MCF 10A (cell line): ENCODE data around the gene CRIM1. TPM values are rescaled to one million over a fixed set of nuclear protein-coding genes. Genes with fewer than 3 reads are reported as not detected.

Source experiments
- BruUV-seq: library from RNA; stranded (reverse); fragments of 400-500 nt; replicated peaks from 2 replicates; lab custom pipeline; 2021; lab: Mats Ljungman, UMichigan
- CTCF ChIA-PET: fragments of 300-600 bp; sonication (Branson Sonifier 250); formaldehyde crosslinking; extraction: SDS; loops from one replicate; lab custom pipeline; 2021; ENCODE audit warnings: antibody characterized with exemption, inconsistent platforms; lab: Yijun Ruan, JAX
- POLR2A ChIA-PET: fragments of 300-600, 350-650 bp; sonication (Branson Sonifier 250); formaldehyde crosslinking; extraction: SDS; loops from one replicate; lab custom pipeline; 2020; ENCODE audit warnings: antibody characterized with exemption, inconsistent platforms; lab: Yijun Ruan, JAX
- DNase-seq: peaks from one replicate; pipeline ENCODE4 v3.0.0-alpha.2; 2018; ENCODE audit not compliant: unreplicated experiment
- H3K27ac Mint-ChIP-seq: one replicate; pipeline ENCODE4 v1.8.0; 2022; ENCODE audit warnings: mild to moderate bottlenecking, low read depth, mixed read lengths; ENCODE audit not compliant: unreplicated experiment
- H3K27me3 Mint-ChIP-seq: one replicate; pipeline ENCODE4 v1.8.0; 2022; ENCODE audit warnings: mixed read lengths; ENCODE audit not compliant: insufficient read depth, unreplicated experiment
- H3K36me3 Mint-ChIP-seq: one replicate; pipeline ENCODE4 v1.8.0; 2022; ENCODE audit warnings: mild to moderate bottlenecking, moderate library complexity, mixed read lengths; ENCODE audit not compliant: insufficient read depth, unreplicated experiment
- H3K4me1 Mint-ChIP-seq: one replicate; pipeline ENCODE4 v1.8.0; 2022; ENCODE audit warnings: mixed read lengths; ENCODE audit not compliant: insufficient read depth, unreplicated experiment
- H3K4me3 Mint-ChIP-seq: one replicate; pipeline ENCODE4 v1.8.0; 2022; ENCODE audit warnings: mild to moderate bottlenecking, moderate library complexity, mixed read lengths; ENCODE audit not compliant: unreplicated experiment
- H3K9me3 Mint-ChIP-seq: one replicate; pipeline ENCODE4 v1.8.0; 2022; ENCODE audit warnings: mixed read lengths; ENCODE audit not compliant: unreplicated experiment
- intact Hi-C: fragments of 100-400 bp; cut with micrococcal nuclease; formaldehyde crosslinking; loops from 2 replicates; pipeline ENCODE4 v1.14.1; 2022
- total RNA-seq: library from RNA; stranded (reverse); gene quantifications from 2 replicates; pipeline ENCODE4 v1.2.3, GENCODE V29; 2022
- TF ChIP-seq, protein P1 (sequence below): fragments of 200-600 bp; IDR thresholded peaks from one replicate; pipeline ENCODE4 v1.8.0; 2022; ENCODE audit warnings: antibody characterized with exemption, mild to moderate bottlenecking; ENCODE audit not compliant: unreplicated experiment

The CRIM1 gene
- total RNA-seq, 1 experiment from 2014 or later = 185 TPM

DNA sequence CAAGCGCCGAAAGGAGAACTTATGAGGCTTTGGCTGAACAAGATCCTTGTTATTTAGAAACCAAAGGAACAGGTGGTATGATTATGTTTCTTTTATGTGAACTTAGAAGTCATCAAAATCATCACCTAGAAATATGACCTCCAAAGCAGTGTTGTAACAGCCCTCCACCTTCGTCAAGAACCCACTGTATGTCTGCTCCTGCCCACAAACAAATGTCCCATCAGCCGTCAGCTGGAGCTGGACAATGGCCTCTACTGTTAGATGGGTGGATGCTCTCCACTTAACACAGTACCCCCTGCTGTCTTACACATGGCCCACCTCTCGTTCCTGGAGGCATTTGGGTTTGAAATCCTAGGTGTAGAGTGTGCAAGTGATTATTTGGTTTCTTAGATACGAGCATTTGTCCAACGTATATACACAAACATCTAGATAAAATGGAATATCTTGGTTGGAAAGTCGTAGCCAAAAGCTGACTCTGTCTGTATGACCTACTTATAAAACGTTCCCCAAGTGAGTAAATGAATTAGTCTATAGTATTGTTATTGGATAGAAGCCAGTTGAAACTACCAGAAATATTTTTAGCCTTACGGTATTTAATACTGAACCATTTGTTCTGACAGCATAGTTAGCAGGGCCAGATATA is 113.0 kb downstream of the CRIM1 start:
- Mint-ChIP-seq H3K9me3 (no peaks in the 10 kb centered on the region), H3K36me3 (peaks cover 77% of the 10 kb centered on the region), H3K27ac (peak overlapping the region; percentile 54), H3K27me3 (no peaks in the 10 kb centered on the region), H3K4me3 (no peak overlapping the region), H3K4me1 (peaks cover 11% of the 10 kb centered on the region)
- POLR2A ChIA-PET = no interaction called here
- BruUV-seq = no TSS peak
- CTCF ChIA-PET = interaction anchor here (0.6 to 0.9 kb wide), 2 partner anchors 19 to 21 kb away, joined by 3 read pairs; no protein-coding TSS in a partner anchor
- TF ChIP-seq, protein P1, sequence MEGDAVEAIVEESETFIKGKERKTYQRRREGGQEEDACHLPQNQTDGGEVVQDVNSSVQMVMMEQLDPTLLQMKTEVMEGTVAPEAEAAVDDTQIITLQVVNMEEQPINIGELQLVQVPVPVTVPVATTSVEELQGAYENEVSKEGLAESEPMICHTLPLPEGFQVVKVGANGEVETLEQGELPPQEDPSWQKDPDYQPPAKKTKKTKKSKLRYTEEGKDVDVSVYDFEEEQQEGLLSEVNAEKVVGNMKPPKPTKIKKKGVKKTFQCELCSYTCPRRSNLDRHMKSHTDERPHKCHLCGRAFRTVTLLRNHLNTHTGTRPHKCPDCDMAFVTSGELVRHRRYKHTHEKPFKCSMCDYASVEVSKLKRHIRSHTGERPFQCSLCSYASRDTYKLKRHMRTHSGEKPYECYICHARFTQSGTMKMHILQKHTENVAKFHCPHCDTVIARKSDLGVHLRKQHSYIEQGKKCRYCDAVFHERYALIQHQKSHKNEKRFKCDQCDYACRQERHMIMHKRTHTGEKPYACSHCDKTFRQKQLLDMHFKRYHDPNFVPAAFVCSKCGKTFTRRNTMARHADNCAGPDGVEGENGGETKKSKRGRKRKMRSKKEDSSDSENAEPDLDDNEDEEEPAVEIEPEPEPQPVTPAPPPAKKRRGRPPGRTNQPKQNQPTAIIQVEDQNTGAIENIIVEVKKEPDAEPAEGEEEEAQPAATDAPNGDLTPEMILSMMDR = no peak
- intact Hi-C loops = no loop called here
- peak; percentile 34 for DNase-seq

DNA sequence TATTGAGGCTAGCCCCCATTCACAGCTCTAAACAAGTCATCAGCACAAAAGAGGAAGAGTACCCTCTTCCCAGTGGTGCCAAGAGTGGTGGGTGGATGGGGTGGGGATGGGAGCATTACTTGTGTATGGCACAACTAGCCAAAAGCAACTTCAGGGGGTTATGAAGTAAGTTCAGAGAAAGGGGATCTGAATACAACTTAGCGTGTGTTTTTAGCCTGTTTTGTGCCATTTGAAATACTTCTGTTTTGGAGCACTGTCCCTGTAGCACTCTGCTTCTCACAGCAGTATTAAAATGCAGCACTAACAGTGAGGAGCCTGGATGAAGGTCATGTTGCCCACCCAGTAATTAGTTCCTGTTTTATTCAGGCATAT is 113.5 kb downstream of the CRIM1 start:
- BruUV-seq = no TSS peak
- CTCF ChIA-PET = interaction anchor here (0.9 kb wide), 1 partner anchor 20 kb away, joined by 3 read pairs; no protein-coding TSS in a partner anchor

GRCh38 chr2:36469710-36470109 is 114.1 kb downstream of the CRIM1 start:
- Mint-ChIP-seq H3K27ac (peak overlapping the region; percentile 49), H3K9me3 (no peaks in the 10 kb centered on the region), H3K36me3 (peaks cover 77% of the 10 kb centered on the region), H3K4me1 (peaks cover 11% of the 10 kb centered on the region), H3K4me3 (no peak overlapping the region), H3K27me3 (no peaks in the 10 kb centered on the region)
- CTCF ChIA-PET = interaction anchor here (1.2 to 1.7 kb wide), 2 partner anchors 9 to 195 kb away, joined by 4 to 12 read pairs; no protein-coding TSS in a partner anchor
- POLR2A ChIA-PET = no interaction called here
- TF ChIP-seq, protein P1 = no peak
- DNase-seq = no peak
- BruUV-seq = no TSS peak
- intact Hi-C loops = no loop called here

More for the DNA sequence above, 113.5 kb downstream of the CRIM1 start:
- Mint-ChIP-seq H3K27ac (peak overlapping the region; percentile 54), H3K4me1 (peaks cover 11% of the 10 kb centered on the region), H3K36me3 (peaks cover 77% of the 10 kb centered on the region), H3K4me3 (no peak overlapping the region), H3K9me3 (no peaks in the 10 kb centered on the region), H3K27me3 (no peaks in the 10 kb centered on the region)
- TF ChIP-seq, protein P1 = no peak
- POLR2A ChIA-PET = no interaction called here
- DNase-seq = no peak
- intact Hi-C loops = no loop called here

GRCh38 chr2:36473230-36473629 is 117.7 kb downstream of the CRIM1 start:
- BruUV-seq = no TSS peak
- TF ChIP-seq, protein P1 = no peak
- ChIA-PET POLR2A (interaction anchor here (0.7 to 1.5 kb wide), 4 partner anchors 12 to 119 kb away, joined by 3 to 4 read pairs (median 3); partner anchors contain the start of gene CRIM1), CTCF (interaction anchor here (0.7 to 1.8 kb wide), 4 partner anchors 11 to 102 kb away, joined by 3 to 5 read pairs (median 4); no protein-coding TSS in a partner anchor)
- peak overlapping the region; percentile 51 for H3K27ac Mint-ChIP-seq
- H3K36me3 Mint-ChIP-seq = peaks cover 85% of the 10 kb centered on the region
- no peak for DNase-seq
- peaks cover 12% of the 10 kb centered on the region for H3K4me1 Mint-ChIP-seq
- peaks cover 9% of the 10 kb centered on the region for H3K9me3 Mint-ChIP-seq
- H3K27me3 Mint-ChIP-seq = no peaks in the 10 kb centered on the region
- no peak overlapping the region for H3K4me3 Mint-ChIP-seq
- intact Hi-C loops = no loop called here
